Stimulated activated CD8-positive, alpha-beta memory T cell treated with anti-CD3 and anti-CD28 coated beads, Interleukin-7, amount 100 ng/mL, for 24 hours (primary cell): ENCODE data around the gene TCL1B.
"Not testable (repeated sequence)": the region's sequence is repeated elsewhere in the genome, so short reads cannot be mapped to it uniquely, and the experiment has no call there.

ENCODE experiments used
- DNase-seq: peaks from one replicate; pipeline ENCODE4 v3.0.0-alpha.2; 2020; ENCODE audit warnings: low read depth

The TCL1B gene

GRCh38 chr14:95685978-95686922, at the start of gene TCL1B:
TCL1B (plus strand) TSS chr14:95686426; CDS start chr14:95686468, 42 bp downstream.
- DNase-seq: no peak

- DNase-seq: no peak
Observed at GRCh38 chr14:95644981-95645380, 41.2 kb upstream of the TCL1B start.

- DNase-seq: no peak
Observed at GRCh38 chr14:95645389-95645996, 40.7 kb upstream of the TCL1B start.

GRCh38 chr14:95647926-95648325, 38.3 kb upstream of the TCL1B start:
- no peak for DNase-seq

DNA sequence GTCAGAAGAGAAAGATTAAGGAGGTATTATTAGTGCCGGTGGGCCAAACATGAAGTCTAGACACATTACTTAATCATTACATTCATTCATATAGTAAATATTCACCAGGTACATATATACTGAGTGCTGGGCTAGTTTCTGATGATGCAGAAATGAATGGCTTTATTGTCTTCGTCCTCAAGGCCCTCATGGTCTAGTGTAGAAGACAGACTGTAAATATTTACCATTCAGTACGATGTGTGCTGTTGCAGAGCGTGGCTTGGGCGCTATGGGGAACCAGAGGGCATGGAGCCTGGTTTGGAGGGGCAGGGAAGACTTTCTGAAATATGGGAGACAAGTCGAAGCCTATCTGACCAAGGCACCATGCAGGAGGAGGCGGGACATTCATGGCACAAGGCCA, 37.0 kb upstream of the TCL1B start:
- no peak for DNase-seq

- DNase-seq: no peak
Observed at GRCh38 chr14:95651028-95651427, 35.2 kb upstream of the TCL1B start.

GRCh38 chr14:95651821-95652583, 34.2 kb upstream of the TCL1B start:
- no peak for DNase-seq

DNA sequence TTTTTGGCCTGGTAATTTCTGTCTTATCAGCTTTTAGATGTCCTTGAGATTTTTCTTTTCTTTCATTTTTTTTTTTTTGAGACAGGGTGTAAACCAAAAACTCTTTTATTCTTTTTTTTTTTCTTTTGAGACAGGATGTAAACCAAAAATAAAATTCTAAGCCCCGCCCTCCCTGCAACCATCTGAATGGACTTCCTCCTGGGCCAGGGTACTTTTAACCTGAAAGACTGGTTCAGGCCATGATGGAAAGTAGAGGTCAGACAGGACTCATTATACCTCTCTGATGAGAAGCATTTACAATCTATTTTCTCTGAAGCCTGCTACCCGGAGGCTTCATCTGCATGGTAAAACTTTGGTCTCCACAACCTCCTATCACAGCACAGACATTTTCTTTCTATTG, 33.5 kb upstream of the TCL1B start:
- DNase-seq: no peak

- DNase-seq: no peak
Observed at GRCh38 chr14:95655461-95655860, 30.8 kb upstream of the TCL1B start.

GRCh38 chr14:95656634-95657033, 29.6 kb upstream of the TCL1B start:
- no peak for DNase-seq

DNA sequence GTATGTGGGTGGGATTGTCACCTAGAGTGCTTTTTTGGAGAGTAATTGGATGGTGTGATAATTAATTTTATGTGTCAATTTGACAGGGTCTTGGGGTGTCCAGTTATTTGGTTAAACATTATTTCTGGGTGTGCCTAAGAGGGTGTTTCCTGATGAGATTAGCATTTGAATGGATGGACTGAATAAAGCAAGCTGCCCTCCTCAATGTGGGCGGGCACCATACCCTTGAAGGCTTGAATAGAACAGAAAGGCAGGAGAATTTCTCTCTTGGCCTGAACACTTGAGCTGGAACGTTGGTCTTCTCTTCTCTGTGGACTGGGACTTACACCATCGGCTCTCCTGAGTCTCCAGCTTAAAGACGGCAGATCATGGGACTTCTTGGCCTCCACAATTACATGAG, 28.8 kb upstream of the TCL1B start:
- no peak for DNase-seq

DNA sequence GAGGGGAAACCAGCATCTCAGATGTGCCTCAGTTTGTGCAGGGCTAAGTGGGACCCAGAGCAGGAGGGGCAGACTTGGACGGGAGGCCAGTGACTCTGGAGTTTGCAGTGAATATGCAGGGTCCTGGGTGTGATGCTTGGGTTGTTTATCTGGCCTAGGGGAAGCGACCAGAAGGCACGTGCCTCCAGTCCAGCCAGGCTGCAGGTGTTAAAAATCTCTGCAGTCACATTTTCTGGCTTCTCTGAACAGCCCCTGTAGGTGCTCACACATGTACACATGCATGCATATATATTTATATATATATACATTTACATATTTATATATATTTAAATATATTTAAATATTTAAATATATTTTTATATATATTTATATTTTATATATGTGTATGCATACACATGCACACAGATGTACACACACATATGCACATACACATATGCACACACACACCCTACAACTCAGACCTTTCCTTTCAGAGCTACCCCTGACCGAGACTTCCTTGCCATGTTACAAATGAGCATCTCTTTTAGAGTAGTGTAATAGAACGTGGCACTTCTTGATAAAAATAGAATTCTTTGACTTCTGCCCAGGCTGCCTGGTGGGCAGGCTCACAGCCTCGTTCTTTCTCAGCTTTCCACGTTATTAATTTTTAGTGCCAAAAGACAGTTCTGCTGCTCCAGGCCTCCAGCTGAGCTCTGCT, 26.8 kb upstream of the TCL1B start:
- no peak for DNase-seq

- DNase-seq: no peak
Observed at GRCh38 chr14:95659990-95660385, 26.2 kb upstream of the TCL1B start.

GRCh38 chr14:95660651-95661515, 25.3 kb upstream of the TCL1B start:
- no peak for DNase-seq

DNA sequence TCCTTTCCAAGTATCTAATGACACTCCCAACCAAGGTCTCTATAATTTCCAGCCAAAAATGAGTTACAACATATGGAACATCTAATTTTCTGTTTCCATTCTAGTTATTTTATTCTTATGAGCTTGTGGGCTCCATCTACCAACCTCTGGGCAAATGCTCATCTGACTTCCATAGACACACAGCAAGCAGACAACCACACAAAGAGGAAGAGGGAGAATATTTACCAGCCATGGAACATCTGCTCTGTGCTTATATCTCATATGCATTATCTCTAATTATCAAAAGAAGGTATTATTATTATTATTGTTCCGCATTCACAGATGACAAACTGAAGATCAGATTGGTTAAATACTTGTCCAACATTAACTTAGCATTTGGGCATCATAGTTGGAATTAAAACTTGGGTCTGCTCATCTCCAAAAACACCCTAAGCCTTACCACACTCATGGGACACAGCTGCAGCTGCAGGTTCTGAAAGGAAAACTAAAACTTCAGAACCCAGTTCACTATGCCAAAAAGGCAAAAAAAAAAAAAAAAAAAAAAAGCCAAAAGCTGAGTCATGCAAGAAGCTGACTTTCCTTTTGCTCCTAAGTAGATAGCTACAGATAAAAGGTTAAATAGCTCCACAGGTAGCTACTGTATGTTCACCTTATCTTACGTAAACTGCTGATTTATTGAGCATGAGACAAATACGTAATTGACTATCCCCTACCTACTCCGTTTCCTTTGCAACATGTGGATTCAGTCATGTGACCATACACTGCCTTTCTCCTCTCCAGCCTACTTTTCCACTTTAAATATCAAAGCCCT, 23.6 kb upstream of the TCL1B start:
- no peak for DNase-seq

DNA sequence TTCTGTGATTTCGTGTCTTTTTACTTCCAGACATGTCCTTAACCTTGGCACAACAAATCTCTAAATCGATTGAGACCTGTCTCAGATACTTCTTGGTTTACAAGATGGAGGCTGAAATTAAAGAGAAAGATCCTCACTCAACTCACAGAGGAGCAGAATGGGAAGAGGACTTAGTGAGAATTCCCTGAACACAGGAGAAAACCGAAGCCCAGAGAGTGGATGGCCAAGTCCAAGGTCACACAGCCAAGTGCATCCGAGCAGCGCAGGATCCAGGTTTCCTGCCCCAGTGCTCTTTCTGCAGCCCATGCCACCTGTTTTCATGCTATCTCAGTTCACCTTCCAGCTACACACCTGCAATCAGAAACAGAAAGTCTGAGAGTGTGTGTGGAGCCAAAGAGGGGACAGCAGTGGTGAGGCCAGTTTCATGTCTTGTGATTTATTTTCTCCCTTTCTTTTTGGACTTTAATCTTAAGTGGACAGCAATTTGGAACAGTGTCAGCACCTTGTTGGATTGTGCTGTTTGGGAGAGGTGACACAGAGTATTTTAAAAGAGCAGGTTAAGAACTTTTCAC, 22.9 kb upstream of the TCL1B start:
- no peak for DNase-seq

GRCh38 chr14:95664066-95664465, 22.2 kb upstream of the TCL1B start:
- DNase-seq: no peak

GRCh38 chr14:95664546-95664945, 21.7 kb upstream of the TCL1B start:
- no peak for DNase-seq

GRCh38 chr14:95665530-95665929, 20.7 kb upstream of the TCL1B start:
- not testable (repeated sequence) for DNase-seq

DNA sequence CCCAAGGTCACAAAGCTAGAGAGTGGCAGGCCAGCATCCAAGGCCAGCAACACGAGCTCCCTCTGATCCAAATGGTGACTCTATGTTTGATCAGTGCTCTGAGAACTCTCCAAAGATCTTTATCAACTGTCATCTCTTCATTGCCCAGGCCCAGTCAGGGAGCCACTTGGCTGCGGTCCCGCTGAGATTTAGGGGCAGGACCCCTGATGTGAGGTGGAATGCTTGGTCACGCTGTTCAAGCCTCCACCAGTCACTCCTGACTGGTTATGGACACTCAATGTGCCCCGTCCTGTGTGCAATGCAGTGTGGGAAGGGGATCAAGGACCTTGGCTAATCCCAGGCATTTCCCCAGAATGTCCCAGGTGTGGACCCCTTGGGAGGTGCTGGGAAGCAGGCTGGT, 19.8 kb upstream of the TCL1B start:
- no peak for DNase-seq
